NCI-H1930 (cell line): ENCODE measurements around the gene PDLIM1.

Source experiments
- DNase-seq, 2 experiments: peaks; one replicate each; lab custom pipeline; 2025; lab: John Stamatoyannopoulos, UW

PDLIM1 gene

GRCh38 chr10:95314192-95314918, 23.6 kb upstream of the PDLIM1 start:
- DNase-seq, result no peak

DNA sequence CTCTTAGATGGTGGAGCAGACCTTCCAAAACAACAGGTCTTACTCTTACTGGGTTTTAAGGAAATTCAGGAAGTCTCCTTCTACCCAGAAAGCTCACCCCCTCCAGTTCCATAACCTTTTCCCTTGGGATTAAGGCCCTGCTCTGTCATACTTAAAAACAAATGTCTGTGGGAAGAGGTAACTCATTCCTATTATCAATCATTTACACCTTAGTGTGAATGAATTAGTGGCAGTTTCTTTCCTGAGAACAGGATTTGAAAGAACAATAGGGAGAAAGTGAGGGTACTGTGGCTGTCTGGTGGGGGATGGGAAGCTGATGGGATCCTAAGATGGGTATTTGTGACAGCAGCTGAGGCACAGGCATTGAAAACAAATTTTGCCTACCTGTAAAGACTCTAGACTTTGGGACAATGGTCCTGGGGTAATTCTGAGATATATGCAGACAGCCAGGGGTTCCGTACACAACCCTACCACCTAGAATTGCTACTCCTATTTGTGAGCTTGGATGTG, 22.2 kb upstream of the PDLIM1 start:
- no peak for DNase-seq

- DNase-seq, result no peak
Observed at GRCh38 chr10:95312257-95312656, 21.5 kb upstream of the PDLIM1 start.

- DNase-seq, result no peak
Observed at GRCh38 chr10:95309958-95310357, 19.2 kb upstream of the PDLIM1 start.

DNA sequence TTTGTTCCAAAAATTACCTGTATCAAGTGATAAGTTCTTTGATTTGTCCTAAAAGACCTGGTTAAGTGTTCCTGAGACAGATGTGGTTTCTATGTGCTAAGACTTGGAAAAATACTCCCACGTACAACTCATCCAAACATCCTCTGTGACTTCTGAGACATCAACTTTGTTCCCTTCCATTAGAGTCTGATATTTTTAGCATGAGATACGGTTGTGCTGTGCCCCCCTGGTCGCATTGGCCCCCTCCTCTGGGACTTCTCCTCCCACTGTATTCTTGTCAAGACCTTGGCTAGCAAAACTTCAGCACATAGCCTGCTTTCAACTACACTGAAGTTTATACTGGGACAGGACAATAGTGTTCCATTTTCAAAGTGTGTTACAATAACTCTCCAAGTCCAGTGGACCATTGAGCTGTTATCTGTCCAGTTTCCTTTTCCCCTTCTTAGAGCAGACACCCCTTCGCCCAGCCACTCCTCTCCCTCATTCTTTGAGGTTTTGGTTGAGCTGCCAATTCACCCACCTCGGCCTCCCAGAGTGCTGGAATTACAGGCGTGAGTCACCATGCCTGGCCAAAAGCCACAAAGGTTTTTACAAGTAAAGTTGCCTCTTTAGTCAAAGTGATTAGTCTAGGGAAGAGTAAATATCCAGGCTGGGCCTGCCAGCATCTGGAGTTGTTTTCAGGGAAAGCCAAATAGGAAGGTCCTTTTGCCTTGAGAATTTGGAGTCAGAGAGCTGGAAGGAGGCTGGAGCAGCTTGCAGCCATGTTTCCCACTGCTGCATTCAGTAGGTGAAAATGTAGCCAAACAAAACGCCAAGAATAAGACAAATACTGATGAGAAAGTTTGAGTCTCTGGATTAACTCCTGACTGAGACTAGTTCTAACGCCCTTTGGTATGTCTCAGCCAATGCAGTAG, 17.8 kb upstream of the PDLIM1 start:
- no peak for DNase-seq

DNA sequence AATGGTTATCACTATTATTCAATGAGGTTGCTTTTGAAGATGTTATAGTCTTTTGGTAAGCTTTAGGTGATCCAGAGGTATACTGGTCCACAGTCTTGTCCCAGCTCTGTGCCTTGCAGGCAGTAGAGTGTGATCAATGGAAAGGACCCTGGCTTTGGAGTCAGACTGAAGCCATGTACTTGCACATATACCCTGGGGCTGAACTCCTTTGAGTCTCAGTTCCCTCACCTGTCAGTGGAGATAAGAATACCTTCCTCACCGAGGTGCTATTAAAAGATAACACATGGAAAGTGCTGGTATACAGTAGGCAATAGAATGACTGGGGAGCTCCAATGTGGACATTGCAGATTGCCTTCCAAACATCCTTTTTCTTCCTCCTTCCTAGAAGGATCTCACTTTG, 16.0 kb upstream of the PDLIM1 start:
- no peak for DNase-seq

GRCh38 chr10:95306318-95306650, 15.5 kb upstream of the PDLIM1 start:
- DNase-seq, result no peak

DNA sequence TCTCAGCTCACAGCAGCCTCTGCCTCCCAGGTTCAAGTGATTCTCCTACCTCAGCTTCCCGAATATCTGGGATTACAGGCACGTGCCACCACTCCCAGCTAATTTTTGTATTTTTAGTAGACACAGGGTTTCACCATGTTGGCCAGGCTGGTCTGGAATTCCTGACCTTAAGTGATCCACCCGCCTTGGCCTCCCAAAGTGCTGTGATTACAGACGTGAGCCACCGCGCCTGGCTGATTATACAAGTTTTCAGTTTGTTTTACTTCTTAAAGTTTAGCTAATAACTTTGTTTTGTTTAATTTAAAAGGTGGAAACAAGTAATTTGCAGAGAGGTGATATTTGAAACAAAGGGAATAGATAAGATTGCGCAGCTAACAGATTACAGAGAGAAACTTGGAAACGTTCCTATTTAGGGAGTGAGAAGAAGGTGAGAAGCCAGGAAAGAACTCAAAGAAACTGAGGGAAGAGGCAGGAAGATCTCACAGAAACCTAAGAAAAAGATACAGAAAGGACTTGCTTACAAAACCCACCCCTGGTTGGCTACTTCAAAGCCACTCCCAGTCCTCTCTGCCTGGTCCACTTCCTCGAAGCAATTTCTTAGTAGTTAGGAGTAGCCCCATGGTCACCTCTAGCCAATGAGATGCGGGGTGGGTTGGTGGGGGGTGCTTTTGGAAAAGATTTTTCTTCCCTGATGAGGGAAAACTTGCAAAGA, 15.0 kb upstream of the PDLIM1 start:
- no peak for DNase-seq

GRCh38 chr10:95304976-95305375, 14.2 kb upstream of the PDLIM1 start:
- no peak for DNase-seq

DNA sequence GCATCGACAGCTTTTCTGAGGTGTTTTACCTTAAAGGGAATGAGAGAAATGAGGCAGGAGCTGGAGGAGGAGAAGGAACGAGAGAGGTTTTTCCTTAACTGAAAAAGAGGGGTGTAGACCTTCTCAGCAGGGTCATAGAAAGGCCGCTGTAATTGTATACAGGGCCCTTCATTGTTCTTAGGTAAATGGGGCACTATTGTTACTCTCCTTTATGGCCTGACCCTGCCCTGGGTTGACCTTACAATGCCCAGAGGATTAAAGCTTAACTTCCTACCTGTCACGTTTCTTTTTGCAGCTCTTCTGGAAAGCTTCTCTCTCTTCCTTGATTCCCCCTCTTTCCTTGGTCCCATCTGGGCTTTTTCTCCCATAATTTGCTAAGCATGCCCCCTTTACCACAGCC, 13.7 kb upstream of the PDLIM1 start:
- no peak for DNase-seq

GRCh38 chr10:95303950-95304349, 13.1 kb upstream of the PDLIM1 start:
- no peak for DNase-seq

GRCh38 chr10:95303535-95303934, 12.7 kb upstream of the PDLIM1 start:
- no peak for DNase-seq

GRCh38 chr10:95300022-95300539, 9.3 kb upstream of the PDLIM1 start:
- DNase-seq, result no peak

DNA sequence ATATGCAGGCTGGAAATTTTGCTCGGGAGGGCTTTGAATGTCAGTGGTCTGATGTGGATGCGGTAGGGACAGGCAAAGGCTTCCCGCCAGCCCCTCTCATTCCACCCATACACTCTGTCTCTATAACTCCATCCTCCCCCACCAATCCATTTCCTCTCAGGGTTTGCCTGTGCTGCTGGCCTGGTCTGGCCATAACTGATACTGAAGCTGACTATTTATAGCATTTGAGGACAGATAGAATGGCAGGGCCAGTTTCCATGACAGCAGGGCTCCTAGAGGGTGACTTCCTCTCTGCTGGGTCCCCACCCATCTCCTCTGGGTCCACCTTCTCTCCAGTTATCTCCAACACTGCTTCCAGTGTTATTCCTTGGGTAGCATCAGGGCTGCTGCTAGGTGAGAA, 6.6 kb upstream of the PDLIM1 start:
- no peak for DNase-seq

- no peak for DNase-seq
Observed at GRCh38 chr10:95296764-95297163, 6.0 kb upstream of the PDLIM1 start.

GRCh38 chr10:95295031-95295755, 4.4 kb upstream of the PDLIM1 start:
- DNase-seq, result peak; percentile 9 to 18

DNA sequence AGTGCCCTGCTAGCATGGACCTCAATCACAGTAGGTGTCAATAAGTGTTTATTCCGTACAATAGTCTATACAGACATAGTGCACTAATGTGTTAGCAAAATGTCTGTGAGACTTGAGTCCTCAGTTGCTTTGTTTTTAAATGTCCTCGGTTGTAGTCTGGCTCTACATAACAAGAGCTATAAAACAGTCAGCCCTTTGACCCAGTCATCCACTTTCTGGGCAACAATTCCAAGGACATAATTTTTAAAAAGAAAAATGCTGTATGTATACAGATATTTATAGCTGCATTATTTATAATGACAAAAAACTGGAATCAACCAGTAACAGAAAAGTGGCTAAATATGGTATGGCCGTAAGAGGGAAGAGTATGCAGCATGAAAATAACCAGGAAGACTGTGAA, 2.8 kb upstream of the PDLIM1 start:
- DNase-seq, result no peak

DNA sequence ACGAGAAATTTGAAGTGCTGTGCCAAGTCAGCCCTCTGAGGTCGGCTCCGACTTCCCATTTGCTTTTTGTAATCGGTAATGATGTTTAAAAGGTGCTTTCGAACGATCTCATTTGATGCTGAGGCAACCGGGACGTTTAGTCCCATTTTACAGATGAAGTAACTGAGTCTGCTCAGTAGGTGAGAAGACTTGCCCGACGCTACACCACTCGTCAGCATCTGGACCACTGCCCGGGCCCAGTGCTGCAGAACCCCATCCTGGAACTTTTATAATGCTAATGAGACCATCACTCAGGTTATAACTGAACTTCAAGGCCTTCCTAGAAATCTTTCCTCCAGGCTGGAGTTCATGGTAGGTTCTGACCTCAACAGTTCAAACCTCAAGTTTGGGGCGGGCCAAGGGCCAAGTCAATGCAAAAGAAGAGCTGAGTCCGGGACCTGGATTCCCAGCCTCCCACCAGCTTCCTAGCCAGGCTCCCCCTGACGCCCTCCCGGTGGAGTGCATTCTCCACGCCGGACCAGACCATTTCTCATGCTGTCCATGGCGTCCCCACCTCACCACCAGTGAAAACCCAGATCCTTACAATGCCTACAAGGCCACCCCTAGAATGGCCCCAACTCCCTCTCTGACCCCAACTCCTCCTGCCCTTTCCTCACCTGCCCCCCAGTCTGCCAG, 699 bp upstream of the PDLIM1 start:
- no peak for DNase-seq

DNA sequence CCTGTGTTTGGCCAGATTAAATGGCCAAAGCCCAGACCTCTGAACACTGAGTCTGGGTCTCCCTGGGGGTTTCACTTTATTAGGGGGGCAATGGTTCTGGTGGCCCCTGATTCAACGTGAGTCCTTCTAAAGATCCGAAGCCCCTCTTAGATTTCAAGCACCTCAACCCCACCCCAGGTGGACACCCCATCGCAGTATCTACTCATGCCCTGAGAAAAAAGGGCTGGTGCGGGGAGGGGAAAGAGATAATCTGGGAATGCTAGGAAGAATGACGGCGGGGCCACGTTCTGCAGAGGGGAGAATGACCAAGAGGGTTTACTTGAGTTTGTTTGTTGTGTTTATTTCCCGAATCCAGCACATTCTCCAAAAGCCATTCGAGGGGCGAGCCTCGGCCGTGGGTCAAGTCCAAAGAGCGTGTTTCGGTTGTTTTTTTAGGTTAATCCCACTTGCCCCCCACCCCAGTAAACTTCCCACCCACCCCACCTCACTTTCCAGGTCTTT, 832 bp downstream of the PDLIM1 start:
- no peak for DNase-seq

- DNase-seq, result no peak
Observed at GRCh38 chr10:95289003-95289920, 1.5 kb downstream of the PDLIM1 start.
